ENCODE measurements around the gene CELF1.

GRCh38 chr11:47435687-47436086, 117.2 kb downstream of the CELF1 start:
- TF ChIP-seq CTCF (IDR thresholded peaks at IDR 0.05): no peak
- no peak for TF ChIP-seq POLR2A (IDR thresholded peaks at IDR 0.05)

Measured in adrenal gland (tissue), 5 donors.